ENCODE data around the gene MUC2. TPM values are rescaled to one million over a fixed set of nuclear protein-coding genes. Genes with fewer than 3 reads are reported as not detected.

MUC2 gene
- total and polyA plus RNA-seq, 9 of the 15 experiments (the other 6 are each of a cell fraction or from before 2014, with no cell fraction given), result under 0.01 to 0.18 TPM; not detected in 7

DNA sequence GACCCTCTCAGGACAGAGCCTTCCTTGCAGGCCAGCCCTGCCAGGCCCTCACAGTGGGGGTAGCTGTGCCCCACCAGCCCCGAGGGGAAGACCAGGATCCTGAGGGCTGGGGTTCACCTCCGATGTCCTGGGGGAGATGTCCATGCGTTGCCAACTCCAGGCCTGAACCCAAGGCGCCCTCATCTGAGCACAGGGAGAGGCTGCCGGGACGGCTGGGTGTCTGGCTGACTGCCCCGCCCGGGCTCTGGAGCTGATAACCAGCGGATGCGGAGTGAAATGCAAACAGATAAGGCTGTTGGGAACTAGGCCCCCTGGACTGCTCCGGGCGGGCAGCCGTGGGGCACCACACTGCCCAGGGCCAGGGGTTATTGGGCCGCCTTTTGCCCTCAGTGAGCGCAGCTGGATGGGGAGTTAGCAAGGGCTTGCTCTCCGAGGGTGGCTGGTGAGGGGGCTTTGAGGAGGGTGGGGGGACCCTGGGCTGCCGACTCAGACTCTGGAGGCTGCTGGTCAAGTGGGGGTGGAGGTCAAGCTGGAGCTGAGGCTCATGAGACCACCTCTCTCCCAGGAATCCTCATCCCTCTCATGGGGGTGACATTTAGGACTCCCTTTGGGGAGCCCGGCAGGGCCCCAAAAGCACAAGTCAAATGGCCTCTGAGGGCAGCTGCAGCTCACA, 32.6 kb upstream of the MUC2 start (continued):
- TF ChIP-seq, protein P1, sequence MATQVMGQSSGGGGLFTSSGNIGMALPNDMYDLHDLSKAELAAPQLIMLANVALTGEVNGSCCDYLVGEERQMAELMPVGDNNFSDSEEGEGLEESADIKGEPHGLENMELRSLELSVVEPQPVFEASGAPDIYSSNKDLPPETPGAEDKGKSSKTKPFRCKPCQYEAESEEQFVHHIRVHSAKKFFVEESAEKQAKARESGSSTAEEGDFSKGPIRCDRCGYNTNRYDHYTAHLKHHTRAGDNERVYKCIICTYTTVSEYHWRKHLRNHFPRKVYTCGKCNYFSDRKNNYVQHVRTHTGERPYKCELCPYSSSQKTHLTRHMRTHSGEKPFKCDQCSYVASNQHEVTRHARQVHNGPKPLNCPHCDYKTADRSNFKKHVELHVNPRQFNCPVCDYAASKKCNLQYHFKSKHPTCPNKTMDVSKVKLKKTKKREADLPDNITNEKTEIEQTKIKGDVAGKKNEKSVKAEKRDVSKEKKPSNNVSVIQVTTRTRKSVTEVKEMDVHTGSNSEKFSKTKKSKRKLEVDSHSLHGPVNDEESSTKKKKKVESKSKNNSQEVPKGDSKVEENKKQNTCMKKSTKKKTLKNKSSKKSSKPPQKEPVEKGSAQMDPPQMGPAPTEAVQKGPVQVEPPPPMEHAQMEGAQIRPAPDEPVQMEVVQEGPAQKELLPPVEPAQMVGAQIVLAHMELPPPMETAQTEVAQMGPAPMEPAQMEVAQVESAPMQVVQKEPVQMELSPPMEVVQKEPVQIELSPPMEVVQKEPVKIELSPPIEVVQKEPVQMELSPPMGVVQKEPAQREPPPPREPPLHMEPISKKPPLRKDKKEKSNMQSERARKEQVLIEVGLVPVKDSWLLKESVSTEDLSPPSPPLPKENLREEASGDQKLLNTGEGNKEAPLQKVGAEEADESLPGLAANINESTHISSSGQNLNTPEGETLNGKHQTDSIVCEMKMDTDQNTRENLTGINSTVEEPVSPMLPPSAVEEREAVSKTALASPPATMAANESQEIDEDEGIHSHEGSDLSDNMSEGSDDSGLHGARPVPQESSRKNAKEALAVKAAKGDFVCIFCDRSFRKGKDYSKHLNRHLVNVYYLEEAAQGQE (IDR thresholded peaks at IDR 0.05; ENCODE audit: borderline replicate concordance), result peak; percentile 26; the same call in 1 of the 2 replicates
- TF ChIP-seq, protein P1 (CRISPR knock-in tag; IDR thresholded peaks at IDR 0.05; ENCODE audit: low read depth), result no peak
- TF ChIP-seq TCF3 (CRISPR knock-in tag; IDR thresholded peaks at IDR 0.05) (peak; percentile 62), ETV1 (tag; conservative IDR thresholded peaks at IDR 0.05; ENCODE audit: low read depth) (peak; percentile 51), POLR3G (IDR thresholded peaks at IDR 0.05; ENCODE audit: extremely low read depth, insufficient read length, insufficient replicate concordance) (no peak), RAD21 (CRISPR knock-in tag; conservative IDR thresholded peaks at IDR 0.05 in 1 of 2, IDR thresholded peaks at IDR 0.05 in 1 of 2) (peak; percentile 33 to 61), SMARCA4 (IDR thresholded peaks at IDR 0.05) (peak; percentile 44; the same call in 1 of the 2 replicates), CTCF (IDR thresholded peaks at IDR 0.05 in 2 of 3, conservative IDR thresholded peaks at IDR 0.05 in 1 of 3; ENCODE audit: insufficient read depth in 2 of 3, low read depth in 1 of 3, low read length in 3 of 3) (peak; percentile 22 to 44 (median 27); a peak in 3 of 6 replicates), ARID1B (IDR thresholded peaks at IDR 0.05) (peak; percentile 71), SAFB (IDR thresholded peaks at IDR 0.05; ENCODE audit: borderline replicate concordance, low read depth, low read length) (no peak), HDGF (IDR thresholded peaks at IDR 0.05) (no peak), PHF20 (IDR thresholded peaks at IDR 0.05; ENCODE audit: partially characterized antibody) (no peak)
- TF ChIP-seq, protein P2, sequence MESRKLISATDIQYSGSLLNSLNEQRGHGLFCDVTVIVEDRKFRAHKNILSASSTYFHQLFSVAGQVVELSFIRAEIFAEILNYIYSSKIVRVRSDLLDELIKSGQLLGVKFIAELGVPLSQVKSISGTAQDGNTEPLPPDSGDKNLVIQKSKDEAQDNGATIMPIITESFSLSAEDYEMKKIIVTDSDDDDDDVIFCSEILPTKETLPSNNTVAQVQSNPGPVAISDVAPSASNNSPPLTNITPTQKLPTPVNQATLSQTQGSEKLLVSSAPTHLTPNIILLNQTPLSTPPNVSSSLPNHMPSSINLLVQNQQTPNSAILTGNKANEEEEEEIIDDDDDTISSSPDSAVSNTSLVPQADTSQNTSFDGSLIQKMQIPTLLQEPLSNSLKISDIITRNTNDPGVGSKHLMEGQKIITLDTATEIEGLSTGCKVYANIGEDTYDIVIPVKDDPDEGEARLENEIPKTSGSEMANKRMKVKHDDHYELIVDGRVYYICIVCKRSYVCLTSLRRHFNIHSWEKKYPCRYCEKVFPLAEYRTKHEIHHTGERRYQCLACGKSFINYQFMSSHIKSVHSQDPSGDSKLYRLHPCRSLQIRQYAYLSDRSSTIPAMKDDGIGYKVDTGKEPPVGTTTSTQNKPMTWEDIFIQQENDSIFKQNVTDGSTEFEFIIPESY (CRISPR knock-in tag; IDR thresholded peaks at IDR 0.05), result no peak
- TF ChIP-seq, protein P3, sequence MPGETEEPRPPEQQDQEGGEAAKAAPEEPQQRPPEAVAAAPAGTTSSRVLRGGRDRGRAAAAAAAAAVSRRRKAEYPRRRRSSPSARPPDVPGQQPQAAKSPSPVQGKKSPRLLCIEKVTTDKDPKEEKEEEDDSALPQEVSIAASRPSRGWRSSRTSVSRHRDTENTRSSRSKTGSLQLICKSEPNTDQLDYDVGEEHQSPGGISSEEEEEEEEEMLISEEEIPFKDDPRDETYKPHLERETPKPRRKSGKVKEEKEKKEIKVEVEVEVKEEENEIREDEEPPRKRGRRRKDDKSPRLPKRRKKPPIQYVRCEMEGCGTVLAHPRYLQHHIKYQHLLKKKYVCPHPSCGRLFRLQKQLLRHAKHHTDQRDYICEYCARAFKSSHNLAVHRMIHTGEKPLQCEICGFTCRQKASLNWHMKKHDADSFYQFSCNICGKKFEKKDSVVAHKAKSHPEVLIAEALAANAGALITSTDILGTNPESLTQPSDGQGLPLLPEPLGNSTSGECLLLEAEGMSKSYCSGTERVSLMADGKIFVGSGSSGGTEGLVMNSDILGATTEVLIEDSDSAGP (CRISPR knock-in tag; IDR thresholded peaks at IDR 0.05), result no peak
